ENCODE measurements around the gene ZNF503. TPM values are rescaled to one million over a fixed set of nuclear protein-coding genes. Genes with fewer than 3 reads are reported as not detected.

Gene ZNF503
- total and polyA plus RNA-seq, 2 donors from 2014 or later: 34.7 to 45.8 TPM

DNA sequence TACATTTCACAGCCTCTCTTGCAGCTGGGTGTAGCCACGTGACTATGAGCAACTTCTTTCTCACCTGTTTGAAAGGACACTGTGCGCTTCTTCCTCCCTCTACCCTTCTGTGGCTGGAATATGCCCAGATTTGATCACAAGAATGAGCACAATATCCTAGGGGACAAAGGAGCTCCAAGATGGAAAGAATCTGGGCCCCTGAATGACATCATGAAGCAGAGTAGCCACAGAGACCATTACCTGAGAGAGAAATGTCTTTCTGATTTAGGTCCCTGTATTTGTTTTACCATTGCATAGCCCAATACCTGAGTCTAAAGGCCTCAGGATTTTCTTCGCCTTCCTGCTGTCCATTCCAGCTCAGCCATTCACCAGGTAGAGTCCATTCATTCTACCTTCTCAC lies 15.4 kb downstream of the ZNF503 start:
- Histone ChIP-seq H3K4me1 (ENCODE audit: control insufficient read depth in 2 of 3, insufficient read depth in 2 of 3, low read depth in 1 of 3, low read length in 3 of 3) (no peaks in the 10 kb centered on the region), H3K9me3 (ENCODE audit: control insufficient read depth in 2 of 3, insufficient read depth in 1 of 3, low read length in 3 of 3) (no peaks in the 10 kb centered on the region), H3K4me3 (ENCODE audit: low read length in 3 of 3) (no peak overlapping the region), H3K9ac (ENCODE audit: low read length in 3 of 3) (no peak overlapping the region), H3K27me3 (ENCODE audit: control insufficient read depth, insufficient read depth, low read length) (no peaks in the 10 kb centered on the region), H3K36me3 (ENCODE audit: control insufficient read depth in 2 of 3, insufficient read depth in 3 of 3, low read length in 3 of 3) (no peaks in the 10 kb centered on the region), H3K27ac (ENCODE audit: low read depth in 2 of 2, low read length in 2 of 2) (no peak overlapping the region)
- TF ChIP-seq, protein P1, sequence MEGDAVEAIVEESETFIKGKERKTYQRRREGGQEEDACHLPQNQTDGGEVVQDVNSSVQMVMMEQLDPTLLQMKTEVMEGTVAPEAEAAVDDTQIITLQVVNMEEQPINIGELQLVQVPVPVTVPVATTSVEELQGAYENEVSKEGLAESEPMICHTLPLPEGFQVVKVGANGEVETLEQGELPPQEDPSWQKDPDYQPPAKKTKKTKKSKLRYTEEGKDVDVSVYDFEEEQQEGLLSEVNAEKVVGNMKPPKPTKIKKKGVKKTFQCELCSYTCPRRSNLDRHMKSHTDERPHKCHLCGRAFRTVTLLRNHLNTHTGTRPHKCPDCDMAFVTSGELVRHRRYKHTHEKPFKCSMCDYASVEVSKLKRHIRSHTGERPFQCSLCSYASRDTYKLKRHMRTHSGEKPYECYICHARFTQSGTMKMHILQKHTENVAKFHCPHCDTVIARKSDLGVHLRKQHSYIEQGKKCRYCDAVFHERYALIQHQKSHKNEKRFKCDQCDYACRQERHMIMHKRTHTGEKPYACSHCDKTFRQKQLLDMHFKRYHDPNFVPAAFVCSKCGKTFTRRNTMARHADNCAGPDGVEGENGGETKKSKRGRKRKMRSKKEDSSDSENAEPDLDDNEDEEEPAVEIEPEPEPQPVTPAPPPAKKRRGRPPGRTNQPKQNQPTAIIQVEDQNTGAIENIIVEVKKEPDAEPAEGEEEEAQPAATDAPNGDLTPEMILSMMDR (IDR thresholded peaks at IDR 0.05; ENCODE audit: borderline replicate concordance, extremely low read depth, insufficient read depth): no peak
- intact Hi-C loops (cut with DNase I): no loop called here
- FAIRE-seq (no peak), DNase-seq (no peak)

DNA sequence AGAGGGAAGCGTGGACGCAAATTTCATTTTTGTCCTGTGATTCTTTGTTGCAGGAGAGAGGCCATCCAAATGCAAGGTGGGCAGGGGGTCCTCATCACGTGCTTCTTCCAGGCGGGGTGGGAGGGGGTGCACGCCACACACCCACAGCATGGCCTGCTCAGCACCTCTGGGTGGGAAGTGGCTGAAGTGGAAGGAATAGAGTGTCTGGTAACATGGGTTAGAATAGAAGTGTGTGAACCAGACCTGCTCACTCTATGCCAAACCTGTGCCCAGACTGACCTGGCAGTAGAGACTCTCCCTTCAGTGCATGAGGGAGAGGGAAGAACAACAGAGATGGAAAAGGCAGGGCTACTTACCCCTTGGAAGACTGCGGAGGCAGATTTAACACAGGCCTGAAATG lies 21.7 kb downstream of the ZNF503 start:
- Histone ChIP-seq H3K9ac (ENCODE audit: low read length in 3 of 3) (no peak overlapping the region), H3K4me1 (ENCODE audit: control insufficient read depth in 2 of 3, insufficient read depth in 2 of 3, low read depth in 1 of 3, low read length in 3 of 3) (peaks cover 0 to 4% (median 0%) of the 10 kb centered on the region in 3 donors), H3K36me3 (ENCODE audit: control insufficient read depth in 2 of 3, insufficient read depth in 3 of 3, low read length in 3 of 3) (no peaks in the 10 kb centered on the region), H3K9me3 (ENCODE audit: control insufficient read depth in 2 of 3, insufficient read depth in 1 of 3, low read length in 3 of 3) (no peaks in the 10 kb centered on the region), H3K4me3 (ENCODE audit: low read length in 3 of 3) (no peak overlapping the region), H3K27ac (ENCODE audit: low read depth in 2 of 2, low read length in 2 of 2) (no peak overlapping the region), H3K27me3 (ENCODE audit: control insufficient read depth, insufficient read depth, low read length) (no peaks in the 10 kb centered on the region)
- DNase-seq (no peak), FAIRE-seq (no peak)
- TF ChIP-seq, protein P1 (IDR thresholded peaks at IDR 0.05; ENCODE audit: borderline replicate concordance, extremely low read depth, insufficient read depth): no peak
- intact Hi-C loops (cut with DNase I): no loop called here

DNA sequence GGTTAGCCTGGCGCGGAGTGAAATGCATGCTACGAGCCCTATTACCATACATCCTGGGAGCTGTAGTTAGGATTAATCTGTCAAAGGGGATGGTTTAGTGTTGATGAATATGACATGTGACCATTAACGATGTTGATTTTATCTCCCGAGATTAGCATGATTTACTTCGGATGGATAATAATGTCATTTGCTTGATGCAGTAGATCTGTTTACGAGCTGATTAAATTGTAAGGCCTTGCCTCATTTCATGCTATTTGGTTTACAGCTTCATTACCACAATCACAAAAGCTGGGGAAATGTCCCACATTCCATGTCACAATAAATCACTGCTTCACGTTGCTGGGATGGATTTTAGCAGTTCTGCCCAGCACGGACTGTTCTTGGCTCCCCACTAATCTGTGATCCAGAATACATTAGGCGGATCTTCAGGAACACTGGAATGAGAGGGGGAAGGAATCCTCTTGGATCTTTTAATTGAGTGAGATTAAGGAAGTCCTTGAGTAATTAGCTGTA lies 22.3 kb downstream of the ZNF503 start:
- DNase-seq: peak in 4 of 5 donors; percentile 19 to 80 (median 50)
- no peak overlapping the region for H3K9ac ChIP-seq (ENCODE audit: low read length in 3 of 3)
- peaks cover 0 to 4% (median 0%) of the 10 kb centered on the region in 3 donors for H3K4me1 ChIP-seq (ENCODE audit: control insufficient read depth in 2 of 3, insufficient read depth in 2 of 3, low read depth in 1 of 3, low read length in 3 of 3)
- H3K9me3 ChIP-seq (ENCODE audit: control insufficient read depth in 2 of 3, insufficient read depth in 1 of 3, low read length in 3 of 3): no peaks in the 10 kb centered on the region
- TF ChIP-seq, protein P1 (IDR thresholded peaks at IDR 0.05; ENCODE audit: borderline replicate concordance, extremely low read depth, insufficient read depth): no peak
- no peak overlapping the region for H3K4me3 ChIP-seq (ENCODE audit: low read length in 3 of 3)
- FAIRE-seq: no peak
- no peak overlapping the region for H3K27ac ChIP-seq (ENCODE audit: low read depth in 2 of 2, low read length in 2 of 2)
- H3K36me3 ChIP-seq (ENCODE audit: control insufficient read depth in 2 of 3, insufficient read depth in 3 of 3, low read length in 3 of 3): no peaks in the 10 kb centered on the region
- intact Hi-C loops (cut with DNase I): no loop called here
- H3K27me3 ChIP-seq (ENCODE audit: control insufficient read depth, insufficient read depth, low read length): no peaks in the 10 kb centered on the region

DNA sequence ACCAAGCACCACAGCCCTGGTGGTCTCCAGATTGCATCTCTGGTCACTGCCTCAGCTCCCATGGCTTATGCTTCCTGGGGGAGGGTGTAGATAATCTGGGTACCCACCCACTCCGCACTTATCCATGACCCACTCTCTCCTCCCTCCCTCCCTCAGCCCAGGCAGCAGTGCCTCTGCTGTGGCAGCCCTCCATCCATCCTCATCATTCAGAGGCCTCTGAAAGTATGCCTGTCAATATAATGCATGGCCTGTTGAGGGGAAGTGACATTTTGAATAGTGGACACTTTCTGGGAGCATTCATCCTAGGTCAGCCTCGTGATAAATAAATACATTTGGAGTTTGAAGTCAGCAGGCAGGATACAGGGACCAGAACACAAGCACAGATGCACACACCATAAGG lies 23.2 kb downstream of the ZNF503 start:
- H3K9ac ChIP-seq (ENCODE audit: low read length in 3 of 3): no peak overlapping the region
- DNase-seq (peak in 1 of 5 donors; percentile 8), FAIRE-seq (no peak)
- H3K9me3 ChIP-seq (ENCODE audit: control insufficient read depth in 2 of 3, insufficient read depth in 1 of 3, low read length in 3 of 3): no peaks in the 10 kb centered on the region
- TF ChIP-seq, protein P1 (IDR thresholded peaks at IDR 0.05; ENCODE audit: borderline replicate concordance, extremely low read depth, insufficient read depth): no peak
- H3K4me3 ChIP-seq (ENCODE audit: low read length in 3 of 3): no peak overlapping the region
- no peaks in the 10 kb centered on the region for H3K27me3 ChIP-seq (ENCODE audit: control insufficient read depth, insufficient read depth, low read length)
- H3K4me1 ChIP-seq (ENCODE audit: control insufficient read depth in 2 of 3, insufficient read depth in 2 of 3, low read depth in 1 of 3, low read length in 3 of 3): peaks cover 0 to 4% (median 0%) of the 10 kb centered on the region in 3 donors
- intact Hi-C loops (cut with DNase I): no loop called here
- no peak overlapping the region for H3K27ac ChIP-seq (ENCODE audit: low read depth in 2 of 2, low read length in 2 of 2)
- H3K36me3 ChIP-seq (ENCODE audit: control insufficient read depth in 2 of 3, insufficient read depth in 3 of 3, low read length in 3 of 3): no peaks in the 10 kb centered on the region
